Astrocyte of the spinal cord (primary cell): ENCODE results near the gene SLC2A6.

ENCODE experiments used
- DNase-seq: peaks from one replicate; pipeline ENCODE4 v3.0.0; 2011; ENCODE audit warnings: low read depth, low spot score
- H3K4me3 ChIP-seq: 2 replicates; pipeline ENCODE4 v1.5.1; 2011; ENCODE audit warnings: low read depth, mild to moderate bottlenecking, low read length, moderate library complexity
- CTCF ChIP-seq: IDR thresholded peaks from 2 replicates; pipeline ENCODE4 v1.5.1; 2012; ENCODE audit warnings: low read depth, mild to moderate bottlenecking, low read length, inconsistent platforms
- in situ Hi-C: cut with HindIII; loops from 2 replicates; pipeline ENCODE4 v1.10.0; 2017; ENCODE audit warnings: low sequenced_read_pairs

The SLC2A6 gene

GRCh38 chr9:133520121-133520835, 41.4 kb upstream of the SLC2A6 start:
- H3K4me3 ChIP-seq = no peak overlapping the region
- in situ Hi-C loops = no loop called here
- DNase-seq = no peak
- TF ChIP-seq CTCF = no peak

GRCh38 chr9:133519693-133520092, 40.8 kb upstream of the SLC2A6 start:
- no peak for TF ChIP-seq CTCF
- no peak for DNase-seq
- no peak overlapping the region for H3K4me3 ChIP-seq
- in situ Hi-C loops = no loop called here

GRCh38 chr9:133518706-133519449, 40.0 kb upstream of the SLC2A6 start:
- in situ Hi-C loops = no loop called here
- no peak for DNase-seq
- no peak for TF ChIP-seq CTCF
- no peak overlapping the region for H3K4me3 ChIP-seq

- in situ Hi-C loops = no loop called here
- no peak for DNase-seq
- no peak overlapping the region for H3K4me3 ChIP-seq
- no peak for TF ChIP-seq CTCF
These were observed 39.3 kb upstream of the SLC2A6 start for GRCh38 chr9:133518200-133518599.

- in situ Hi-C loops = no loop called here
These were observed 38.8 kb upstream of the SLC2A6 start for GRCh38 chr9:133517711-133518110.

GRCh38 chr9:133516961-133517350, 38.1 kb upstream of the SLC2A6 start:
- in situ Hi-C loops = no loop called here
- no peak for TF ChIP-seq CTCF
- DNase-seq = no peak
- H3K4me3 ChIP-seq = no peak overlapping the region

More at GRCh38 chr9:133517711-133518110, 38.8 kb upstream of the SLC2A6 start:
- H3K4me3 ChIP-seq = no peak overlapping the region
- DNase-seq = no peak
- TF ChIP-seq CTCF = no peak
